CD14-positive monocyte (primary cell): Measurements from ENCODE around the gene TMEM37. TPM values are rescaled to one million over a fixed set of nuclear protein-coding genes. Genes with fewer than 3 reads are reported as not detected.

Experiments
- DNase-seq, 3 donors: peaks; one replicate each; pipeline ENCODE4 v3.0.0-alpha.2; 2011 to 2022
- H2AFZ ChIP-seq: 2 replicates; pipeline ENCODE4 v1.6.0; 2012; ENCODE audit warnings: mild to moderate bottlenecking, low read depth, low read length, inconsistent platforms; ENCODE audit not compliant: insufficient read depth, poor library complexity, severe bottlenecking
- H3K27ac ChIP-seq, 2 donors: 1 replicate in 1 of 2; 2 replicates in 1 of 2; pipeline ENCODE4 v1.5.1; 2012 to 2013; ENCODE audit warnings: low read length in 2 of 2, control low read depth in 1 of 2, inconsistent platforms in 1 of 2, low read depth in 1 of 2, mild to moderate bottlenecking in 1 of 2
- H3K27me3 ChIP-seq, 2 donors: one replicate each; pipeline versions ENCODE4 v1.6.0 to v1.6.1; 2011 to 2013; ENCODE audit warnings: low read length in 2 of 2; ENCODE audit not compliant: control insufficient read depth in 2 of 2, insufficient read depth in 2 of 2
- H3K36me3 ChIP-seq, 2 donors: replicated peaks in 1 of 2; 1 replicate in 1 of 2; 2 replicates in 1 of 2; pipeline versions ENCODE4 v1.5.1 to v1.6.1; 2012 to 2013; ENCODE audit warnings: low read length in 2 of 2, control low read depth in 1 of 2, inconsistent platforms in 1 of 2, mild to moderate bottlenecking in 1 of 2; ENCODE audit not compliant: insufficient read depth in 2 of 2, control insufficient read depth in 1 of 2
- H3K4me1 ChIP-seq, 2 donors: 1 replicate in 1 of 2; 2 replicates in 1 of 2; pipeline versions ENCODE4 v1.5.1 to v1.6.1; 2012 to 2013; ENCODE audit warnings: low read length in 2 of 2, control low read depth in 1 of 2, inconsistent platforms in 1 of 2, mild to moderate bottlenecking in 1 of 2, moderate library complexity in 1 of 2; ENCODE audit not compliant: insufficient read depth in 2 of 2, control insufficient read depth in 1 of 2
- H3K4me2 ChIP-seq: replicated peaks from 2 replicates; pipeline ENCODE3; 2012; ENCODE audit warnings: low read length, moderate library complexity, mild to moderate bottlenecking; ENCODE audit not compliant: poor library complexity, severe bottlenecking; ENCODE audit errors: extremely low read depth
- H3K4me3 ChIP-seq, 3 experiments: fragments of 200-600 bp in 1 of 3; sonication (generic) in 1 of 3; replicated peaks in 1 of 3; 1 replicate in 2 of 3; 2 replicates in 1 of 3; pipeline ENCODE4 v1.5.1; 2011 to 2013; ENCODE audit warnings: low read length in 3 of 3, mild to moderate bottlenecking in 3 of 3, control low read depth in 2 of 3, low read depth in 2 of 3, inconsistent platforms in 1 of 3, moderate library complexity in 1 of 3
- H3K79me2 ChIP-seq: 2 replicates; pipeline ENCODE4 v1.6.0; 2012; ENCODE audit warnings: mild to moderate bottlenecking, control low read depth, inconsistent platforms, low read length, moderate library complexity; ENCODE audit not compliant: insufficient read depth
- H3K9ac ChIP-seq: 2 replicates; pipeline ENCODE4 v1.6.0; 2017; ENCODE audit warnings: low read length, mild to moderate bottlenecking; ENCODE audit not compliant: insufficient read depth, poor library complexity, severe bottlenecking
- H3K9me3 ChIP-seq, 2 donors: replicated peaks in 1 of 2; 1 replicate in 1 of 2; 2 replicates in 1 of 2; pipeline versions ENCODE4 v1.5.1 to v1.6.1; 2012 to 2013; ENCODE audit warnings: low read length in 2 of 2, control low read depth in 1 of 2; ENCODE audit not compliant: control insufficient read depth in 1 of 2, insufficient read depth in 1 of 2
- H4K20me1 ChIP-seq: 2 replicates; pipeline ENCODE4 v1.6.0; 2012; ENCODE audit warnings: mild to moderate bottlenecking, low read length, control low read depth, moderate library complexity; ENCODE audit not compliant: insufficient read depth
- H3K27ac Mint-ChIP-seq, 7 donors: one replicate each; pipeline ENCODE4 v1.8.0; 2020; ENCODE audit warnings: mild to moderate bottlenecking in 7 of 7, mixed read lengths in 7 of 7, moderate library complexity in 6 of 7, inconsistent platforms in 2 of 7
- H3K27me3 Mint-ChIP-seq, 3 donors: one replicate each; pipeline ENCODE4 v1.8.0; 2021 to 2022; ENCODE audit warnings: low read depth in 3 of 3, mild to moderate bottlenecking in 3 of 3, mixed read lengths in 3 of 3, moderate library complexity in 3 of 3, inconsistent platforms in 1 of 3
- H3K36me3 Mint-ChIP-seq, 2 donors: one replicate each; pipeline ENCODE4 v1.8.0; 2020; ENCODE audit warnings: mixed read lengths in 2 of 2, inconsistent platforms in 1 of 2, mild to moderate bottlenecking in 1 of 2
- H3K4me1 Mint-ChIP-seq: one replicate; pipeline ENCODE4 v1.8.0; 2020; ENCODE audit warnings: mild to moderate bottlenecking, mixed read lengths
- H3K4me3 Mint-ChIP-seq, 2 donors: one replicate each; pipeline ENCODE4 v1.8.0; 2020; ENCODE audit warnings: mild to moderate bottlenecking in 2 of 2, mixed read lengths in 2 of 2, moderate library complexity in 1 of 2
- H3K9me3 Mint-ChIP-seq, 7 donors: one replicate each; pipeline ENCODE4 v1.8.0; 2020 to 2022; ENCODE audit warnings: mixed read lengths in 7 of 7, mild to moderate bottlenecking in 6 of 7, moderate library complexity in 6 of 7, inconsistent platforms in 2 of 7
- CTCF ChIP-seq: fragments of 200-600 bp; IDR thresholded peaks from one replicate; pipeline ENCODE4 v1.8.0; 2022; ENCODE audit warnings: antibody characterized with exemption, mild to moderate bottlenecking
- WGBS: methylation state at CpG from one replicate; pipeline ENCODE4 v1.1.5; 2013; ENCODE audit warnings: missing lambda C conversion rate; ENCODE audit not compliant: insufficient coverage; 5-methylcytosine and 5-hydroxymethylcytosine counted together
- intact Hi-C, 2 donors: fragments of 100-400 bp; cut with micrococcal nuclease; formaldehyde crosslinking; loops; one replicate each; pipeline versions ENCODE4 v1.15.0 to v1.15.1; 2023
- polyA plus RNA-seq, 3 donors: library from polyadenylated mRNA; depleted of rRNA in 1 of 3; unstranded in 2 of 3; stranded (reverse) in 1 of 3; fragments of 300-500 nt in 2 of 3; fragments of >200 nt in 1 of 3; fragmentation: Illumina TruSeq in 2 of 3; gene quantifications; 1 replicate in 2 of 3; 2 replicates in 1 of 3; pipeline ENCODE4 v1.2.3, GENCODE V29; 2012 to 2021

TMEM37 gene
- polyA plus RNA-seq, 3 donors, result not detected

GRCh38 chr2:119441376-119442225 lies 9.9 kb downstream of the TMEM37 start:
- H3K36me3 ChIP-seq, result no peaks in the 10 kb centered on the region
- Mint-ChIP-seq H3K9me3 (peaks cover 0 to 2% (median 0%) of the 10 kb centered on the region in 7 donors), H3K4me1 (no peaks in the 10 kb centered on the region), H3K27ac (no peak overlapping the region), H3K4me3 (no peak overlapping the region), H3K27me3 (peaks cover 2 to 12% (median 9%) of the 10 kb centered on the region in 3 donors), H3K36me3 (no peaks in the 10 kb centered on the region)
- no peaks in the 10 kb centered on the region for H4K20me1 ChIP-seq
- 93% methylated on average over 7 of the region's 8 CpGs for WGBS
- intact Hi-C loops, result no loop called here
- H3K79me2 ChIP-seq, result no peaks in the 10 kb centered on the region
- no peak overlapping the region for H3K9ac ChIP-seq
- no peaks in the 10 kb centered on the region for H3K4me1 ChIP-seq
- no peak overlapping the region for H3K4me3 ChIP-seq
- no peak overlapping the region for H3K27ac ChIP-seq
- H3K27me3 ChIP-seq, result no peaks in the 10 kb centered on the region
- no peaks in the 10 kb centered on the region for H3K9me3 ChIP-seq
- H2AFZ ChIP-seq, result no peak overlapping the region
- no peak overlapping the region for H3K4me2 ChIP-seq
- no peak for DNase-seq
- TF ChIP-seq CTCF, result no peak

- H3K9ac ChIP-seq, result no peak overlapping the region
- no peak overlapping the region for H3K4me2 ChIP-seq
- intact Hi-C loops, result no loop called here
- Mint-ChIP-seq H3K9me3 (peaks cover 0 to 2% (median 0%) of the 10 kb centered on the region in 7 donors), H3K27me3 (peaks cover 5 to 13% (median 5%) of the 10 kb centered on the region in 3 donors), H3K4me3 (no peak overlapping the region), H3K36me3 (no peaks in the 10 kb centered on the region), H3K4me1 (no peaks in the 10 kb centered on the region), H3K27ac (no peak overlapping the region)
- no peaks in the 10 kb centered on the region for H4K20me1 ChIP-seq
- no peak overlapping the region for H2AFZ ChIP-seq
- H3K79me2 ChIP-seq, result no peaks in the 10 kb centered on the region
- H3K4me3 ChIP-seq, result no peak overlapping the region
- no peaks in the 10 kb centered on the region for H3K9me3 ChIP-seq
- WGBS, result 96% methylated on average over 5 of the region's 7 CpGs
- H3K27ac ChIP-seq, result no peak overlapping the region
- no peaks in the 10 kb centered on the region for H3K4me1 ChIP-seq
- no peaks in the 10 kb centered on the region for H3K27me3 ChIP-seq
- no peaks in the 10 kb centered on the region for H3K36me3 ChIP-seq
- DNase-seq, result no peak
- no peak for TF ChIP-seq CTCF
Measured at GRCh38 chr2:119442226-119442619, 10.6 kb downstream of the TMEM37 start.
